A172 (cell line): Measurements from ENCODE around the gene MSH4. TPM values are rescaled to one million over a fixed set of nuclear protein-coding genes. Genes with fewer than 3 reads are reported as not detected.
"Not testable (repeated sequence)": the region's sequence is repeated elsewhere in the genome, so short reads cannot be mapped to it uniquely, and the experiment has no call there.

Source experiments
- DNase-seq: peaks from one replicate; pipeline ENCODE4 v3.0.0-alpha.2; 2015; ENCODE audit warnings: low spot score
- total RNA-seq: library from RNA; depleted of rRNA; stranded (reverse); fragments of >200 nt; shearing (Covaris generic); gene quantifications from 2 replicates; pipeline ENCODE4 v1.2.3, GENCODE V29; 2014; rRNA removed

The MSH4 gene
- total RNA-seq, 1 experiment from 2014 or later: 0.02 TPM

DNA sequence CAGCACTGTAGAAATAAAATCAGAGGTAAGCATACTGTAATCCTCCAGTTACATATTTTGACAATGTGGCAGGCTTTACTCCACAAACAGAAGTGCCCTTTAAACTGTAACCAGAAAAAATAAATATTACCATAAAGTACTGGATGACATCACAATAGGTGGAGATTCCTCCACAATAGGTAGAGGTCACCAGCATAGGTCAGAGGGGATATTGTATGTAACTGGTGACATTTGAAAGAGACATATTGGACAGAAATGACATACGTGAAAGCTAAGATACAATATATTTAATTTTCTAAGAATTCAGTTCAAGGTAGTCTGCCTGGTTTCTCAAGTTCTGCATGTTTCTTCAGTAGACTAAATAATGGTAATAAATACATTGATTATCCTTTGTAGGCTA is 135.6 kb downstream of the MSH4 start, which contains the start of gene ASB17:
TSS of gene ASB17 (minus strand) at position 101 of the 400 bp plus-strand sequence. CDS start 113 bp downstream, outside the sequence.
- DNase-seq: no peak

DNA sequence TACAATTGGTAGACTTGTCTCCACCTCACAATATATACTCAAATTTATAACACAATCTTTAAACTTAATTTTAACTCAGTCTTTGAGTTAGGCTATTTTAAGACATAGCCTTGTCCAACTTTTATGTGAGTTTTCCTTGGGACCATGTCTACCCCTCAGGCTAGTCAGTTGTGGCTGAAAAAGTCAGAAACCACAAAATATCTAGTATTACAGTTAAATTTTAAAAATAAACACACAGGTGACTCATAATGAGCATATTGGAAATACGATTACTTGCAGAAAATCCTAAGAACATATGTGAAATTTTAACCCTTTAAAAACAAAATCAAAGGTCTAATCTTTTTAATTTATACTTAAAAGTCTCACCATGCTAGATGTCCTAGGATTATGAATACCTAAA is 140.4 kb downstream of the MSH4 start:
- no peak for DNase-seq

DNA sequence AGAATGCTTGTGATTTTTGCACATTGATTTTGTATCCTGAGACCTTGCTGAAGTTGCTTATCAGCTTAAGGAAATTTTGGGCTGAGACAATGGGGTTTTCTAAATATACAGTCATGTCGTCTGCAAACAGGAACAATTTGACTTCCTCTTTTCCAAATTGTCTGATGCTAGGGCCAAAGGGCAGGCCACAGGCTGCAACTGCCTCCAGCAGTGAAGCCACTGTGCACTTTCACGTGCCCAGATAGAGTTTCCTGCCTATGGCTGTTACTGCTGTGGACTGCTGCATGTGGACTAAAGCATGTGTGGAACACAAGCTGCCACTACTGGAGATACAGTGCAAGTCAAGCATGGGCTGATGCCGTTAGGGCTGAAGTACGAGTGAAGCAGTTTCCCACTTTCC is 146.4 kb downstream of the MSH4 start:
- DNase-seq: not testable (repeated sequence)

DNA sequence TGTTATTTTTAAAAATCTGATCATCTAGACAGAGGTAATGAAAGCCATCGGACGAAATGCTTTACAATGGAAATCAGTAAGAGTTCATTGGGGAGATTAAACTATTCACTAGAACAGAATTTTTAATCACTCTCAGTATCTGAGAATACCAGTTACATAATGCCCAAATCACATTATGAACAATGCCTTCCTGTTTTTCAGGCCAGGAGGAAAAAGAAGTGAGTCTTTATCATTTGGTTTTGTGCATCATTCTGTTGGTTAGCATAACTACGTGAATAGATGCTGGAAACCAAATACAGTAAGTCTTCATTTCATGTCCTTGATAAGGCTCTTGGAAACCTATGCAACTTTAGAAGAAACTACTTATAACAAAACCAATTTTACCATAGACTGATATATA is 153.5 kb downstream of the MSH4 start:
- DNase-seq: no peak

DNA sequence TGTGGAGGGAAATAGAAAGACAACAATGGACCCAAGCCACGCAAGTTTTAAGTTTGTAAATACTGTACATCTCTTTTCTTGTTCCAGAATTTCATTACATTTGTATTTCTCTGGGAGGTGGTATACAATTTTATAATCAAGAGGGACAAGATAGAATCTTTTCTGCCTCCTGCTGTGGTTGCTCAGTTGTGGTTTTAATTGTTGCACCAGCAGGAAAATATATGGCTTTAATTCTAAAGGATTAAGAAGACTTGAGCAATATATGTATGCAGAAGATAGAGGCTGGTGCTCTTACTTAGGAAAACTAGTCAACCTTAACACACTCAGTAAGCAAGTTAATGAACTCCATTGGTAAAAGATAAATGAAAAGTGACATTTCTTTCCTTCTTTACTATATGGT is 155.3 kb downstream of the MSH4 start:
- DNase-seq: no peak

DNA sequence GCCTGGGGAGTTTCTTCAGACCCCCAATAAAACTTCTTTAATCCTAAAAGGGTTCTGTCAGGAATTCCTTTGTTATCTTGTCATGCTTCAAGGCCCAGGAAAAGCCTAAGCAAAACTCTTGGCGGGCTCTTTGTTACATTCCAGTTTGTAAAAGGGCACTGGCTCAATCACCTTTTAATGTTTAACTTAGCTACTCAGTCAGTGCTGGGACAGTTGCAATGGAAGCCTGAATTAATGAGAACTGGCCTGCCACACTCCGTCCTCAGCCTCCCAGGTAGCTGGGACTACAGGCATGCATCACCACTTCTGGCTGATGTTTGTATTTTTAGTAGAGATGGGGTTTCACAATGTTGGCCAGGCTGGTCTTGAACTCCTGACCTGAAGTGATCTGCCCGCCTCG is 156.8 kb downstream of the MSH4 start:
- DNase-seq: no peak

DNA sequence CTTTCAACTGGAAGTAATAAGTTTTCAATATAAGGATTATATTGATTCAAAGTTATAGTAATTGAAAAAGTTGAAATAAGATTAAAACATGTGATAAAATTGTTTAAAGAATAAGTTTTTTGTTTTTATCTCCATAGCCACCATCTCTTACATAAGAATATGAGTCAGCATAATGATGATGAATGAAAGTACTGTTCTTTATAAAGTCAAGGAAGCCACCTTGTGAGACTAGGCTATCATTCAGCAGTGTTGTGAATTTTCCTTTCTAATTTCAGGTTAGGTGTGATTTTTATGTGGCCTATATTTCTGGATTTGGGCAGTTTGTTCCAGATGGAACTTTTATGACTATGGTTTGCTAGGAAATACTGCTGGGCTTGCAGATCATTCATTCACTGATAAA is 157.9 kb downstream of the MSH4 start:
- peak; percentile 5 for DNase-seq

Other genes with a start within 250 kb of the MSH4 start
- gene SLC44A5, start 185.8 kb upstream of the MSH4 start, total RNA-seq: 3.4 and 3.7 TPM in 2 replicates
- gene ACADM, start 72.2 kb upstream of the MSH4 start, total RNA-seq: 27.6 and 33.6 TPM in 2 replicates
- 77.4 and 93.6 TPM in 2 replicates for gene RABGGTB, start 10.6 kb upstream of the MSH4 start, total RNA-seq
- gene ASB17, start 135.5 kb downstream of the MSH4 start, total RNA-seq: not detected in 2 replicates